ENCODE data around the gene ATIC. TPM values are rescaled to one million over a fixed set of nuclear protein-coding genes. Genes with fewer than 3 reads are reported as not detected.

Gene ATIC
- total RNA-seq, 1 experiment from 2014 or later: 295 TPM

DNA sequence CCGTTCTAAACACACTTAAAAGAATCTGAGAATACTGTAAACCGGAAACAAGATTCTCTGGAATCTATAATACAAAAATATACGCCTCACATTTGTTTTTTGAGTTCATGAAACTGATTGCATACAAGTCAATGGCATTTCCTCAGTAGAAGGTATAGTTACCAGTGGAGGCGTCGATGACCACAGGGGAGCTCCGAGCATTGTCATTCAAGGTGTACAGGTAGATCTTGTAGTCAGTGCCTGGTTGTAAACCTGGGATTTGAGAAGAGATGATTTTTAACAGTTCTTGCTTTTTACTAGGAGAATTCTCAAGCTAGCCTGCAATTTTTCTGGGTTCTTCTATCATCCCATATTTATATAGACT is 63.6 kb downstream of the ATIC start:
- no peak overlapping the region for H3K4ac ChIP-seq (ENCODE audit: low read depth, low read length)
- no peaks in the 10 kb centered on the region for H3K4me1 ChIP-seq (ENCODE audit: insufficient read depth, low read length)
- H4K5ac ChIP-seq (ENCODE audit: insufficient read length, low read depth, low read length): no peak overlapping the region
- no peak overlapping the region for H2AK5ac ChIP-seq (ENCODE audit: insufficient read length, low read length)
- no peak overlapping the region for H2BK120ac ChIP-seq (ENCODE audit: low read depth, low read length, poor library complexity, severe bottlenecking)
- no peak overlapping the region for H3K9ac ChIP-seq (ENCODE audit: extremely low read depth, insufficient read length, low read length)
- H3T11ph ChIP-seq (ENCODE audit: low read length): no peak overlapping the region
- WGBS (ENCODE audit: extremely low coverage, insufficient read length, low lambda C conversion rate): no CpG with 5 or more reads among the region's 6 CpGs
- H3K56ac ChIP-seq (ENCODE audit: insufficient read length, low read depth, low read length): no peak overlapping the region
- H2BK15ac ChIP-seq (ENCODE audit: low read depth, low read length): no peak overlapping the region
- no peak overlapping the region for H3K4me3 Mint-ChIP-seq
- no peak overlapping the region for H3K4me2 ChIP-seq (ENCODE audit: insufficient read depth, insufficient read length, low read length)
- H2BK5ac ChIP-seq (ENCODE audit: insufficient read length, low read length): no peak overlapping the region
- no peaks in the 10 kb centered on the region for H3K9me3 ChIP-seq (ENCODE audit: control insufficient read depth, low read depth, low read length)
- H3K79me1 ChIP-seq (ENCODE audit: insufficient read depth, low read depth, low read length, poor library complexity, severe bottlenecking): no peaks in the 10 kb centered on the region
- no peak overlapping the region for H4K91ac ChIP-seq (ENCODE audit: insufficient read length, low read depth, low read length)
- no peak overlapping the region for H3K27ac ChIP-seq (ENCODE audit: insufficient read length, low read depth, low read length)
- no peaks in the 10 kb centered on the region for H3K4me1 Mint-ChIP-seq
- no peak for DNase-seq
- H3K9me3 Mint-ChIP-seq: no peaks in the 10 kb centered on the region
- H4K20me1 ChIP-seq (ENCODE audit: control insufficient read depth, insufficient read depth, insufficient read length): no peaks in the 10 kb centered on the region
- H3K23me2 ChIP-seq (ENCODE audit: insufficient read length, low read depth, low read length, poor library complexity, severe bottlenecking): peaks cover 2% of the 10 kb centered on the region
- no peak overlapping the region for H2BK12ac ChIP-seq (ENCODE audit: insufficient read length, low read depth, low read length)
- no peaks in the 10 kb centered on the region for H3K27me3 Mint-ChIP-seq (ENCODE audit: low read depth)
- H3K27me3 ChIP-seq (ENCODE audit: insufficient read depth, low read length): no peaks in the 10 kb centered on the region; the same call in 1 of the 2 replicates
- H3K79me2 ChIP-seq (ENCODE audit: insufficient read depth, low read length): no peaks in the 10 kb centered on the region
- no peak overlapping the region for H3K14ac ChIP-seq (ENCODE audit: insufficient read depth, low read length)
- H3K23ac ChIP-seq (ENCODE audit: insufficient read length, low read depth, low read length): no peak overlapping the region
- H2AFZ ChIP-seq (ENCODE audit: low read length): no peak overlapping the region
- H3K18ac ChIP-seq (ENCODE audit: insufficient read length, low read depth, low read length): no peak overlapping the region
- peaks cover 15 to 37% (median 21%) of the 10 kb centered on the region in 3 experiments; a peak in 6 of 7 replicates for H3K36me3 Mint-ChIP-seq (ENCODE audit: insufficient read depth in 1 of 3, low read depth in 3 of 3)
- no peak overlapping the region for H4K8ac ChIP-seq (replicated peaks; ENCODE audit: insufficient read length, low read depth, low read length)
- H2BK20ac ChIP-seq (ENCODE audit: low read depth, low read length, poor library complexity, severe bottlenecking): no peak overlapping the region
- H3K27ac Mint-ChIP-seq: no peak overlapping the region
- TF ChIP-seq, protein P1, sequence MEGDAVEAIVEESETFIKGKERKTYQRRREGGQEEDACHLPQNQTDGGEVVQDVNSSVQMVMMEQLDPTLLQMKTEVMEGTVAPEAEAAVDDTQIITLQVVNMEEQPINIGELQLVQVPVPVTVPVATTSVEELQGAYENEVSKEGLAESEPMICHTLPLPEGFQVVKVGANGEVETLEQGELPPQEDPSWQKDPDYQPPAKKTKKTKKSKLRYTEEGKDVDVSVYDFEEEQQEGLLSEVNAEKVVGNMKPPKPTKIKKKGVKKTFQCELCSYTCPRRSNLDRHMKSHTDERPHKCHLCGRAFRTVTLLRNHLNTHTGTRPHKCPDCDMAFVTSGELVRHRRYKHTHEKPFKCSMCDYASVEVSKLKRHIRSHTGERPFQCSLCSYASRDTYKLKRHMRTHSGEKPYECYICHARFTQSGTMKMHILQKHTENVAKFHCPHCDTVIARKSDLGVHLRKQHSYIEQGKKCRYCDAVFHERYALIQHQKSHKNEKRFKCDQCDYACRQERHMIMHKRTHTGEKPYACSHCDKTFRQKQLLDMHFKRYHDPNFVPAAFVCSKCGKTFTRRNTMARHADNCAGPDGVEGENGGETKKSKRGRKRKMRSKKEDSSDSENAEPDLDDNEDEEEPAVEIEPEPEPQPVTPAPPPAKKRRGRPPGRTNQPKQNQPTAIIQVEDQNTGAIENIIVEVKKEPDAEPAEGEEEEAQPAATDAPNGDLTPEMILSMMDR (conservative IDR thresholded peaks at IDR 0.05): no peak

Measured in H9 (cell line).